IMR-90 (cell line): Measurements from ENCODE around the gene UBD. TPM values are rescaled to one million over a fixed set of nuclear protein-coding genes. Genes with fewer than 3 reads are reported as not detected.
A peak's percentile ranks its signal among the peaks of the same experiment; 100 is the strongest.

Source experiments
- ATAC-seq: fragments of 200-7000 bp; cut with Tn5 transposase; 2 replicates; pipeline ENCODE4 v1.9.1; 2020; ENCODE audit warnings: low read depth, mild to moderate bottlenecking, moderate library complexity
- BruUV-seq: library from RNA; stranded (reverse); fragments of 400-500 nt; replicated peaks from 2 replicates; lab custom pipeline; 2021; lab: Mats Ljungman, UMichigan
- CTCF ChIA-PET: fragments of 300-600 bp; formaldehyde crosslinking; extraction: SDS; loops from one replicate; lab custom pipeline; 2021; ENCODE audit warnings: antibody characterized with exemption; lab: Yijun Ruan, JAX
- POLR2A ChIA-PET: fragments of 300-600 bp; sonication (Branson Sonifier 250); formaldehyde crosslinking; loops from one replicate; lab custom pipeline; 2022; ENCODE audit warnings: antibody characterized with exemption; ENCODE audit not compliant: unreplicated experiment; lab: Charles Lee
- DNase-seq: peaks from one replicate; pipeline ENCODE4 v3.0.0; 2013
- H2AFZ ChIP-seq: replicated peaks from 2 replicates; pipeline ENCODE3; 2013; ENCODE audit warnings: low read length, mild to moderate bottlenecking; ENCODE audit not compliant: poor library complexity
- H2AK5ac ChIP-seq: 2 replicates; pipeline ENCODE4 v1.6.1; 2013; ENCODE audit warnings: low read depth, low read length, inconsistent platforms
- H2AK9ac ChIP-seq: replicated peaks from 2 replicates; pipeline ENCODE3; 2013; ENCODE audit warnings: mild to moderate bottlenecking, low read depth, low read length, moderate library complexity; ENCODE audit not compliant: poor library complexity
- H2BK120ac ChIP-seq: 2 replicates; pipeline ENCODE4 v1.6.1; 2013; ENCODE audit warnings: low read depth, low read length, inconsistent platforms
- H2BK15ac ChIP-seq: 3 replicates; pipeline ENCODE4 v1.6.1; 2013; ENCODE audit warnings: low read depth, low read length, inconsistent platforms
- H2BK20ac ChIP-seq: 2 replicates; pipeline ENCODE4 v1.6.1; 2013; ENCODE audit warnings: low read depth, mild to moderate bottlenecking, inconsistent platforms, low read length, moderate library complexity
- H2BK5ac ChIP-seq: 2 replicates; pipeline ENCODE4 v1.6.1; 2013; ENCODE audit warnings: mild to moderate bottlenecking, low read depth, low read length, inconsistent platforms; ENCODE audit not compliant: poor library complexity, severe bottlenecking
- H3K14ac ChIP-seq: replicated peaks from 2 replicates; pipeline ENCODE4 v1.6.1; 2013; ENCODE audit warnings: low read depth, low read length, inconsistent platforms
- H3K18ac ChIP-seq: 2 replicates; pipeline ENCODE4 v1.6.1; 2013; ENCODE audit warnings: low read depth, low read length, control low read depth
- H3K23ac ChIP-seq: 2 replicates; pipeline ENCODE4 v1.6.1; 2013; ENCODE audit warnings: low read depth, low read length, inconsistent platforms
- H3K27ac ChIP-seq: 2 replicates; pipeline ENCODE4 v1.5.1; 2013; ENCODE audit warnings: mild to moderate bottlenecking, control low read depth, low read length; ENCODE audit not compliant: insufficient read depth
- H3K27me3 ChIP-seq: 2 replicates; pipeline ENCODE4 v1.6.1; 2013; ENCODE audit warnings: low read length; ENCODE audit not compliant: control insufficient read depth, insufficient read depth
- H3K36me3 ChIP-seq: 2 replicates; pipeline ENCODE4 v1.6.1; 2013; ENCODE audit warnings: low read length, mixed read lengths; ENCODE audit not compliant: control insufficient read depth, insufficient read depth
- H3K4ac ChIP-seq: 2 replicates; pipeline ENCODE4 v1.6.1; 2013; ENCODE audit warnings: low read depth, low read length, inconsistent platforms
- H3K4me1 ChIP-seq: 2 replicates; pipeline ENCODE4 v1.6.1; 2013; ENCODE audit warnings: low read length, mixed read lengths; ENCODE audit not compliant: control insufficient read depth, insufficient read depth
- H3K4me2 ChIP-seq: 2 replicates; pipeline ENCODE4 v1.6.1; 2013; ENCODE audit warnings: low read depth, mild to moderate bottlenecking, control low read depth, low read length, moderate library complexity
- H3K4me3 ChIP-seq: 2 replicates; pipeline ENCODE4 v1.5.1; 2013; ENCODE audit warnings: low read depth, mild to moderate bottlenecking, control low read depth, low read length, moderate library complexity; ENCODE audit not compliant: insufficient read depth
- H3K56ac ChIP-seq: 2 replicates; pipeline ENCODE4 v1.6.1; 2013; ENCODE audit warnings: low read length, inconsistent platforms; ENCODE audit not compliant: insufficient read depth; ENCODE audit errors: extremely low read depth
- H3K79me1 ChIP-seq, 2 experiments: 2 replicates each; pipeline ENCODE4 v1.6.1; 2013; ENCODE audit warnings: low read length in 2 of 2, inconsistent platforms in 1 of 2, low read depth in 1 of 2
- H3K9ac ChIP-seq: 2 replicates; pipeline ENCODE4 v1.6.1; 2013; ENCODE audit warnings: low read depth, low read length, control low read depth
- H3K9me1 ChIP-seq: 2 replicates; pipeline ENCODE4 v1.6.1; 2013; ENCODE audit warnings: low read length, inconsistent platforms; ENCODE audit not compliant: insufficient read depth
- H3K9me3 ChIP-seq: 2 replicates; pipeline ENCODE4 v1.6.1; 2013; ENCODE audit warnings: low read length; ENCODE audit not compliant: control insufficient read depth, insufficient read depth
- H4K20me1 ChIP-seq: 2 replicates; pipeline ENCODE4 v1.6.1; 2013; ENCODE audit warnings: low read length, inconsistent platforms; ENCODE audit not compliant: insufficient read depth
- H4K5ac ChIP-seq: 2 replicates; pipeline ENCODE4 v1.6.1; 2013; ENCODE audit warnings: mild to moderate bottlenecking, low read depth, low read length, control low read depth
- H4K8ac ChIP-seq, 2 experiments: 2 replicates each; pipeline ENCODE4 v1.6.1; 2013; ENCODE audit warnings: low read depth in 2 of 2, low read length in 2 of 2, control low read depth in 1 of 2, inconsistent platforms in 1 of 2
- H4K91ac ChIP-seq: 2 replicates; pipeline ENCODE4 v1.6.1; 2013; ENCODE audit warnings: low read depth, low read length, inconsistent platforms; ENCODE audit not compliant: insufficient read depth
- POLR2A ChIP-seq: IDR thresholded peaks from 2 replicates; pipeline ENCODE4 v1.6.1; 2012; ENCODE audit warnings: mild to moderate bottlenecking, low read depth, low read length
- RFX5 ChIP-seq: IDR thresholded peaks from 2 replicates; pipeline ENCODE4 v1.8.0; 2012; ENCODE audit warnings: low read depth, mild to moderate bottlenecking, low read length, moderate library complexity
- dilution Hi-C: fragments of 300-500 bp; cut with HindIII; formaldehyde crosslinking; loops from one replicate; pipeline ENCODE4 v1.14.3; 2018; ENCODE audit warnings: low sequenced_read_pairs; ENCODE audit not compliant: unreplicated experiment
- in situ Hi-C: fragments of 300-500 bp; cut with MboI; formaldehyde crosslinking; loops from 3 replicates; pipeline ENCODE4 v1.14.3; 2019; ENCODE audit warnings: low sequenced_read_pairs, inconsistent platforms, mixed read lengths
- intact Hi-C: fragments of 100-400 bp; cut with micrococcal nuclease; formaldehyde crosslinking; loops from 2 replicates; pipeline ENCODE4 v1.10.0; 2022
- polyA plus RNA-seq, 3 experiments: library from polyadenylated mRNA; depleted of rRNA; stranded (reverse); fragments of >200 nt; gene quantifications; 2 replicates each; pipeline ENCODE4 v1.2.3, GENCODE V29; 2012; ENCODE audit warnings: low replicate concordance in 1 of 3
- total RNA-seq: library from RNA; depleted of rRNA; stranded (reverse); fragments of >200 nt; gene quantifications from 2 replicates; pipeline ENCODE4 v1.2.3, GENCODE V29; 2012

Gene UBD
- total and polyA plus RNA-seq, 2 of the 4 experiments (the other 2 are of a cell fraction): not detected

DNA sequence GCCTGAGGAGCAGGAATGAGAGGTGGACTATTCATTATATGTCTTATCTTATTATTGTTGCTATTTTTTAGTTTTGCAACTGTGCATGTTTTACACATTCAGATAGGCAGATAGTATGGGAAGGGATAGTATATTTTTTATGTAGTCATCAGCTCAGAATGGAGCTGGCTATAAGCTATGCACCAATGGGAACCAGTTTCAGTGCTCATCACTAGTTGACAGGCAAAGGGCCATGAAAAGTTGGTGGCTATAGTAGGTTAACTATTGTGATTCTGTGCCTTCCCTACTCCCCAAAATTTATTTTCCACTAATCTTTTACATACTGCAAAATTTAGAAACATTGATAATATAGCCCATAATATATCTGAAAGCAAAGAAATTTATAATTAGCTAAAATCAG is 5.3 kb upstream of the UBD start:
- CTCF ChIA-PET: no interaction called here
- H2BK15ac ChIP-seq: no peak overlapping the region

More for the DNA sequence above, 5.3 kb upstream of the UBD start:
- Histone ChIP-seq H2AK5ac (no peak overlapping the region), H3K79me1 (no peaks in the 10 kb centered on the region), H3K4ac (no peak overlapping the region), H3K56ac (no peak overlapping the region), H3K9ac (no peak overlapping the region), H4K91ac (no peak overlapping the region), H3K4me2 (no peak overlapping the region), H3K9me1 (no peaks in the 10 kb centered on the region), H3K27ac (no peak overlapping the region), H3K4me1 (no peaks in the 10 kb centered on the region), H4K5ac (no peak overlapping the region), H3K14ac (no peak overlapping the region), H3K36me3 (no peaks in the 10 kb centered on the region), H2BK5ac (no peak overlapping the region), H3K23ac (no peak overlapping the region), H2AK9ac (no peak overlapping the region), H4K8ac (no peak overlapping the region), H3K27me3 (no peaks in the 10 kb centered on the region; the same call in 1 of the 2 replicates), H2BK20ac (no peak overlapping the region), H4K20me1 (no peaks in the 10 kb centered on the region), H3K9me3 (no peaks in the 10 kb centered on the region), H3K18ac (no peak overlapping the region), H2AFZ (no peak overlapping the region), H2BK120ac (no peak overlapping the region), H3K4me3 (no peak overlapping the region)
- intact Hi-C loops: no loop called here
- TF ChIP-seq POLR2A: no peak
- peak; percentile 92 for TF ChIP-seq RFX5
- ATAC-seq (no peak), DNase-seq (no peak)
- dilution Hi-C loops: no loop called here
- BruUV-seq: no TSS peak
- POLR2A ChIA-PET: no interaction called here
- in situ Hi-C loops: no loop called here
